ENCODE data around the gene PSD4.

PSD4 gene

GRCh38 chr2:113134717-113135116 lies 39.1 kb upstream of the PSD4 start:
- Mint-ChIP-seq H3K27me3 (ENCODE audit: low read depth) (peaks cover 3% of the 10 kb centered on the region), H3K27ac (no peak overlapping the region), H3K4me1 (peaks cover 5% of the 10 kb centered on the region), H3K4me3 (no peak overlapping the region), H3K9me3 (no peaks in the 10 kb centered on the region), H3K36me3 (ENCODE audit: low read depth) (no peaks in the 10 kb centered on the region)
- no peak for TF ChIP-seq CTCF (IDR thresholded peaks at IDR 0.05; ENCODE audit: unreplicated experiment in 3 of 3)

- H3K36me3 Mint-ChIP-seq (ENCODE audit: low read depth) = no peaks in the 10 kb centered on the region
- H3K4me1 Mint-ChIP-seq = peaks cover 5% of the 10 kb centered on the region
- no peak for TF ChIP-seq CTCF (IDR thresholded peaks at IDR 0.05; ENCODE audit: unreplicated experiment in 3 of 3)
- peaks cover 3% of the 10 kb centered on the region for H3K27me3 Mint-ChIP-seq (ENCODE audit: low read depth)
- no peaks in the 10 kb centered on the region for H3K9me3 Mint-ChIP-seq
- no peak overlapping the region for H3K27ac Mint-ChIP-seq
- no peak overlapping the region for H3K4me3 Mint-ChIP-seq
Observed at GRCh38 chr2:113135317-113135716, 38.5 kb upstream of the PSD4 start.

GRCh38 chr2:113136828-113137775 lies 36.7 kb upstream of the PSD4 start:
- Mint-ChIP-seq H3K36me3 (ENCODE audit: low read depth) (no peaks in the 10 kb centered on the region), H3K9me3 (no peaks in the 10 kb centered on the region), H3K4me3 (no peak overlapping the region), H3K27ac (no peak overlapping the region), H3K27me3 (ENCODE audit: low read depth) (peaks cover 3% of the 10 kb centered on the region), H3K4me1 (peaks cover 5% of the 10 kb centered on the region)
- TF ChIP-seq CTCF (IDR thresholded peaks at IDR 0.05; ENCODE audit: unreplicated experiment in 3 of 3) = peak; percentile 51 to 74 (median 70)

GRCh38 chr2:113137827-113138226 lies 35.9 kb upstream of the PSD4 start:
- Mint-ChIP-seq H3K9me3 (no peaks in the 10 kb centered on the region), H3K4me1 (peaks cover 5% of the 10 kb centered on the region), H3K36me3 (ENCODE audit: low read depth) (no peaks in the 10 kb centered on the region), H3K27me3 (ENCODE audit: low read depth) (peaks cover 3% of the 10 kb centered on the region), H3K4me3 (no peak overlapping the region), H3K27ac (no peak overlapping the region)
- no peak for TF ChIP-seq CTCF (IDR thresholded peaks at IDR 0.05; ENCODE audit: unreplicated experiment in 3 of 3)

- Mint-ChIP-seq H3K27me3 (ENCODE audit: low read depth) (peaks cover 3% of the 10 kb centered on the region), H3K4me3 (no peak overlapping the region), H3K36me3 (ENCODE audit: low read depth) (no peaks in the 10 kb centered on the region), H3K27ac (no peak overlapping the region), H3K9me3 (no peaks in the 10 kb centered on the region), H3K4me1 (peaks cover 5% of the 10 kb centered on the region)
- peak; percentile 77 to 80 (median 80) for TF ChIP-seq CTCF (IDR thresholded peaks at IDR 0.05; ENCODE audit: unreplicated experiment in 3 of 3)
Observed at GRCh38 chr2:113138428-113139322, 35.1 kb upstream of the PSD4 start.

All from nephron (organoid).